Measurements from ENCODE around the gene ANOS1. TPM values are rescaled to one million over a fixed set of nuclear protein-coding genes. Genes with fewer than 3 reads are reported as not detected.

Gene ANOS1
- total and polyA plus RNA-seq, 2 donors (not counting 3 experiments of a cell fraction or from before 2014, with no cell fraction given) = 0.55 to 0.87 TPM

DNA sequence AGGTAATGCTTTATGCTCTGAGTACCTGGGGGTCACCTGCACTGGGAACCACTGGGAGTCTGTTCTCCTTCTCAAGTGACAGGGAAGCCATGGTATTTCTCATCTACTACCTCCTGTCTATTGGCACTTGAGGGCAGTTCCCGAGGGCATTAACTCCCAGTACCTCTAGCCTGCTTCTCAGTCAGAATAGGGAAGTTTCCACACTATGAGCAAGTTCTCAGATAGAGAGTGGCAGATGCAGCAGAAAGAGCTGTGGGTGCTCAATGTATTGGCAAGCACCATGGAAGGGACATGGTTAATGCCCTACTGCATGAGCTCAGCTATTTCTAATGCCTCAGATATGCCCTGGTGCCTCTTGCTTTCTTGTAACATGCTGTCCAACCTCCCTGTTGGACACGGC lies 74.1 kb downstream of the ANOS1 start:
- DNase-seq (ENCODE audit: low read depth, low spot score) (no peak), FAIRE-seq (no peak)
- Histone ChIP-seq H3K9ac (replicated peaks; ENCODE audit: extremely low read depth, insufficient read depth, low read length) (no peak overlapping the region), H3K36me3 (ENCODE audit: control insufficient read depth in 2 of 2, extremely low read depth in 1 of 2, insufficient read depth in 2 of 2, low read length in 2 of 2) (no peaks in the 10 kb centered on the region), H3K9me3 (replicated peaks; ENCODE audit: control insufficient read depth, insufficient read depth, low read length) (no peaks in the 10 kb centered on the region), H3K9me1 (replicated peaks; ENCODE audit: control insufficient read depth, extremely low read depth, insufficient read depth, low read length) (no peaks in the 10 kb centered on the region), H3K79me2 (ENCODE audit: control insufficient read depth, insufficient read depth, low read length) (no peaks in the 10 kb centered on the region), H4K20me1 (replicated peaks; ENCODE audit: control insufficient read depth, extremely low read depth, insufficient read depth, low read length) (no peaks in the 10 kb centered on the region), H2AFZ (ENCODE audit: low read depth, low read length) (no peak overlapping the region), H3K4me1 (ENCODE audit: control insufficient read depth, extremely low read depth, insufficient read depth, low read length) (no peaks in the 10 kb centered on the region), H3K27me3 (ENCODE audit: control insufficient read depth in 2 of 2, insufficient read depth in 2 of 2, low read length in 2 of 2) (no peaks in the 10 kb centered on the region), H3K27ac (ENCODE audit: insufficient read depth, low read depth, low read length) (no peak overlapping the region), H3K4me3 (replicated peaks in 1 of 3; ENCODE audit: insufficient read depth in 1 of 3, low read depth in 1 of 3, low read length in 3 of 3) (no peak overlapping the region), H3K4me2 (ENCODE audit: insufficient read depth, low read length) (no peak overlapping the region)
- TF ChIP-seq POLR2A (IDR thresholded peaks at IDR 0.05; ENCODE audit: low read depth, low read length) (no peak), JUN (IDR thresholded peaks at IDR 0.05; ENCODE audit: borderline replicate concordance, insufficient read depth, insufficient read length, low read depth) (no peak), GATA2 (IDR thresholded peaks at IDR 0.05; ENCODE audit: insufficient read depth, insufficient read length, low read depth, low read length) (no peak)
- dilution Hi-C loops (cut with MboI; ENCODE audit: extremely low pct_ligation_motif_present, low sequenced_read_pairs) = no loop called here
- intact Hi-C loops (cut with micrococcal nuclease) = no loop called here
- CTCF ChIA-PET = no interaction called here
- BruUV-seq (replicated peaks) = no TSS peak
- POLR2A ChIA-PET = no interaction called here

DNA sequence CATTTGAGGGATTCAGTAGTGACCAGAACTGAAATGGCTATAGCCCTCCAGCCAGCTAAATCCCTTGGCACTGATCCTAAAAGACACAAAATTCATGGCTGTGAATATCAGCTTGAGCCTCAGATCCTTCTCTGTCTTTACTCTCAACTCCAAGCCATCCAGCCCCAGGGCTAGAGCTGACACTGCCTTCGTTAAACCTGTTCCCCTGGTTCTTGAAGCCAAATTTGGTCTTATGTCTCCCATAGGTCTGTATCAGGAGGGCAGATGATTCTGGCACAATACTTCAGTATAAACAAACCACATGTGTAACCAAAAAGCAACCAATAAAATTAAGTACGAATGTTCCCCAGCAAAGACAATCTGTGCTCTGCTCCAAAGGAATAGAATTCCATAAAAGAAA lies 78.0 kb downstream of the ANOS1 start:
- H4K20me1 ChIP-seq (replicated peaks; ENCODE audit: control insufficient read depth, extremely low read depth, insufficient read depth, low read length) = no peaks in the 10 kb centered on the region
- no TSS peak for BruUV-seq (replicated peaks)
- FAIRE-seq (no peak), DNase-seq (ENCODE audit: low read depth, low spot score) (no peak)
- H3K4me3 ChIP-seq (replicated peaks in 1 of 3; ENCODE audit: insufficient read depth in 1 of 3, low read depth in 1 of 3, low read length in 3 of 3) = no peak overlapping the region
- no peak overlapping the region for H2AFZ ChIP-seq (ENCODE audit: low read depth, low read length)
- no peaks in the 10 kb centered on the region for H3K9me3 ChIP-seq (replicated peaks; ENCODE audit: control insufficient read depth, insufficient read depth, low read length)
- no peaks in the 10 kb centered on the region for H3K36me3 ChIP-seq (ENCODE audit: control insufficient read depth in 2 of 2, extremely low read depth in 1 of 2, insufficient read depth in 2 of 2, low read length in 2 of 2)
- H3K9ac ChIP-seq (replicated peaks; ENCODE audit: extremely low read depth, insufficient read depth, low read length) = no peak overlapping the region
- ChIA-PET POLR2A (no interaction called here), CTCF (no interaction called here)
- dilution Hi-C loops (cut with MboI; ENCODE audit: extremely low pct_ligation_motif_present, low sequenced_read_pairs) = no loop called here
- H3K27ac ChIP-seq (ENCODE audit: insufficient read depth, low read depth, low read length) = no peak overlapping the region
- H3K4me1 ChIP-seq (ENCODE audit: control insufficient read depth, extremely low read depth, insufficient read depth, low read length) = no peaks in the 10 kb centered on the region
- H3K27me3 ChIP-seq (ENCODE audit: control insufficient read depth in 2 of 2, insufficient read depth in 2 of 2, low read length in 2 of 2) = no peaks in the 10 kb centered on the region
- no peak overlapping the region for H3K4me2 ChIP-seq (ENCODE audit: insufficient read depth, low read length)
- intact Hi-C loops (cut with micrococcal nuclease) = no loop called here
- TF ChIP-seq JUN (IDR thresholded peaks at IDR 0.05; ENCODE audit: borderline replicate concordance, insufficient read depth, insufficient read length, low read depth) (no peak), FOS (IDR thresholded peaks at IDR 0.05; ENCODE audit: borderline replicate concordance, insufficient read depth, low read length) (no peak), POLR2AphosphoS5 (IDR thresholded peaks at IDR 0.05; ENCODE audit: insufficient read depth, low read depth, low read length) (no peak), EZH2 (IDR thresholded peaks at IDR 0.05; ENCODE audit: borderline replicate concordance, low read depth, low read length, severe bottlenecking) (no peak), MYC (IDR thresholded peaks at IDR 0.05; ENCODE audit: low read depth, low read length) (no peak), GATA2 (IDR thresholded peaks at IDR 0.05; ENCODE audit: insufficient read depth, insufficient read length, low read depth, low read length) (no peak), POLR2A (IDR thresholded peaks at IDR 0.05; ENCODE audit: low read depth, low read length) (no peak)
- TF ChIP-seq, protein P1, sequence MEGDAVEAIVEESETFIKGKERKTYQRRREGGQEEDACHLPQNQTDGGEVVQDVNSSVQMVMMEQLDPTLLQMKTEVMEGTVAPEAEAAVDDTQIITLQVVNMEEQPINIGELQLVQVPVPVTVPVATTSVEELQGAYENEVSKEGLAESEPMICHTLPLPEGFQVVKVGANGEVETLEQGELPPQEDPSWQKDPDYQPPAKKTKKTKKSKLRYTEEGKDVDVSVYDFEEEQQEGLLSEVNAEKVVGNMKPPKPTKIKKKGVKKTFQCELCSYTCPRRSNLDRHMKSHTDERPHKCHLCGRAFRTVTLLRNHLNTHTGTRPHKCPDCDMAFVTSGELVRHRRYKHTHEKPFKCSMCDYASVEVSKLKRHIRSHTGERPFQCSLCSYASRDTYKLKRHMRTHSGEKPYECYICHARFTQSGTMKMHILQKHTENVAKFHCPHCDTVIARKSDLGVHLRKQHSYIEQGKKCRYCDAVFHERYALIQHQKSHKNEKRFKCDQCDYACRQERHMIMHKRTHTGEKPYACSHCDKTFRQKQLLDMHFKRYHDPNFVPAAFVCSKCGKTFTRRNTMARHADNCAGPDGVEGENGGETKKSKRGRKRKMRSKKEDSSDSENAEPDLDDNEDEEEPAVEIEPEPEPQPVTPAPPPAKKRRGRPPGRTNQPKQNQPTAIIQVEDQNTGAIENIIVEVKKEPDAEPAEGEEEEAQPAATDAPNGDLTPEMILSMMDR (IDR thresholded peaks at IDR 0.05; ENCODE audit: extremely low read depth in 1 of 2, insufficient read depth in 1 of 2, low read depth in 1 of 2, low read length in 2 of 2) = no peak
- H3K79me2 ChIP-seq (ENCODE audit: control insufficient read depth, insufficient read depth, low read length) = no peaks in the 10 kb centered on the region
- no peaks in the 10 kb centered on the region for H3K9me1 ChIP-seq (replicated peaks; ENCODE audit: control insufficient read depth, extremely low read depth, insufficient read depth, low read length)

Measured in endothelial cell of umbilical vein (primary cell).